ENCODE data around the gene YIPF2. TPM values are rescaled to one million over a fixed set of nuclear protein-coding genes. Genes with fewer than 3 reads are reported as not detected.

Gene YIPF2
- total RNA-seq, 6 experiments from 2014 or later, result 23.5 to 46.1 (median 31.4) TPM

DNA sequence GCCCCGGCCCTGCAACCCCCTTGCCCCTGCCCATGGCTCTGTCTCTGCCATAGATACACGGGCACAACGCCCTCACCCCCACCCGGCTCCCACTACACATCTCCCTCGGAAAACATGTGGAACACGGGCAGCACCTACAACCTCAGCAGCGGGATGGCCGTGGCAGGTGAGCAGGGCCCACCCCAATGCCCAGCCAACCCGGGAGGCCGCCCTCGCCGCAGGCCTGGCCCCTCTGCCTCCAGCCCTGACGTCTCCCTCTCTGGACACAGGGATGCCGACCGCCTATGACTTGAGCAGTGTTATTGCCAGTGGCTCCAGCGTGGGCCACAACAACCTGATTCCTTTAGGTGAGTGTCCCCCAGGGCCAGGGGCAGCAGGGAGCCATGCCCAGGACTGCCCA lies 7.7 kb downstream of the YIPF2 start:
- Histone ChIP-seq H3K27me3 (no peaks in the 10 kb centered on the region), H3K4me3 (no peak overlapping the region), H3K36me3 (peaks cover 0 to 18% (median 12%) of the 10 kb centered on the region in 4 donors), H3K4me1 (no peaks in the 10 kb centered on the region), H3K9me3 (no peaks in the 10 kb centered on the region), H3K27ac (no peak overlapping the region)
- DNase-seq (no peak), ATAC-seq (no peak)
- no peak for TF ChIP-seq POLR2A (IDR thresholded peaks at IDR 0.05)
- TF ChIP-seq, protein P1, sequence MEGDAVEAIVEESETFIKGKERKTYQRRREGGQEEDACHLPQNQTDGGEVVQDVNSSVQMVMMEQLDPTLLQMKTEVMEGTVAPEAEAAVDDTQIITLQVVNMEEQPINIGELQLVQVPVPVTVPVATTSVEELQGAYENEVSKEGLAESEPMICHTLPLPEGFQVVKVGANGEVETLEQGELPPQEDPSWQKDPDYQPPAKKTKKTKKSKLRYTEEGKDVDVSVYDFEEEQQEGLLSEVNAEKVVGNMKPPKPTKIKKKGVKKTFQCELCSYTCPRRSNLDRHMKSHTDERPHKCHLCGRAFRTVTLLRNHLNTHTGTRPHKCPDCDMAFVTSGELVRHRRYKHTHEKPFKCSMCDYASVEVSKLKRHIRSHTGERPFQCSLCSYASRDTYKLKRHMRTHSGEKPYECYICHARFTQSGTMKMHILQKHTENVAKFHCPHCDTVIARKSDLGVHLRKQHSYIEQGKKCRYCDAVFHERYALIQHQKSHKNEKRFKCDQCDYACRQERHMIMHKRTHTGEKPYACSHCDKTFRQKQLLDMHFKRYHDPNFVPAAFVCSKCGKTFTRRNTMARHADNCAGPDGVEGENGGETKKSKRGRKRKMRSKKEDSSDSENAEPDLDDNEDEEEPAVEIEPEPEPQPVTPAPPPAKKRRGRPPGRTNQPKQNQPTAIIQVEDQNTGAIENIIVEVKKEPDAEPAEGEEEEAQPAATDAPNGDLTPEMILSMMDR (IDR thresholded peaks at IDR 0.05), result no peak
- intact Hi-C loops (cut with DNase I), result loop anchor here (5.0 to 10.0 kb wide), 2 partner anchors 46 to 48 kb away; partner anchors contain the start of gene CARM1 (in 2 of the 2)
- 93% methylated on average over 3 of the region's 16 CpGs for WGBS (ENCODE audit: insufficient coverage, low coverage, low lambda C conversion rate, missing lambda C conversion rate)

DNA sequence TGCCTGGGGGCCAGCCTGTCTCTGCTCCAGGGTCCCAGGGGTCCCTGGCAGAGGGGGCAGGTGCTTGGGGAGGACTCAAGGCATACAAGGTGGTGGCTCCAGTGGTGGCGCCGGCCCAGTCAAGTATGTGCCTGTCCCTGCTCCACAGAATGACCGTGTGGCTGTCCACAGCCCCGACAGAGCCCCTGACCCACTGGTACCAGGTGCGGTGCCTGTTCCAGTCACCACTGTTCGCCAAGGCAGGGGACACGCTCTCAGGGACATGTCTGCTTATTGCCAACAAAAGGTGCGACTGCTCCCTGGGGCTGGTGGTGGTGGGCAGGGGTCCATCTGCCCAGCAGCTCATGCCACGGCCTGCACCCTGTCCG lies 8.2 kb downstream of the YIPF2 start:
- TF ChIP-seq POLR2A (IDR thresholded peaks at IDR 0.05), result no peak
- TF ChIP-seq, protein P1 (IDR thresholded peaks at IDR 0.05), result no peak
- Histone ChIP-seq H3K9me3 (no peaks in the 10 kb centered on the region), H3K4me1 (no peaks in the 10 kb centered on the region), H3K27ac (no peak overlapping the region), H3K4me3 (no peak overlapping the region), H3K36me3 (peaks cover 0 to 18% (median 12%) of the 10 kb centered on the region in 4 donors), H3K27me3 (no peaks in the 10 kb centered on the region)
- intact Hi-C loops (cut with DNase I), result loop anchor here (5.0 to 10.0 kb wide), 2 partner anchors 45 to 48 kb away; partner anchors contain the start of gene CARM1 (in 2 of the 2)
- no CpG with 5 or more reads among the region's 10 CpGs for WGBS (ENCODE audit: insufficient coverage, low coverage, low lambda C conversion rate, missing lambda C conversion rate)
- DNase-seq, result no peak
- ATAC-seq, result no peak

DNA sequence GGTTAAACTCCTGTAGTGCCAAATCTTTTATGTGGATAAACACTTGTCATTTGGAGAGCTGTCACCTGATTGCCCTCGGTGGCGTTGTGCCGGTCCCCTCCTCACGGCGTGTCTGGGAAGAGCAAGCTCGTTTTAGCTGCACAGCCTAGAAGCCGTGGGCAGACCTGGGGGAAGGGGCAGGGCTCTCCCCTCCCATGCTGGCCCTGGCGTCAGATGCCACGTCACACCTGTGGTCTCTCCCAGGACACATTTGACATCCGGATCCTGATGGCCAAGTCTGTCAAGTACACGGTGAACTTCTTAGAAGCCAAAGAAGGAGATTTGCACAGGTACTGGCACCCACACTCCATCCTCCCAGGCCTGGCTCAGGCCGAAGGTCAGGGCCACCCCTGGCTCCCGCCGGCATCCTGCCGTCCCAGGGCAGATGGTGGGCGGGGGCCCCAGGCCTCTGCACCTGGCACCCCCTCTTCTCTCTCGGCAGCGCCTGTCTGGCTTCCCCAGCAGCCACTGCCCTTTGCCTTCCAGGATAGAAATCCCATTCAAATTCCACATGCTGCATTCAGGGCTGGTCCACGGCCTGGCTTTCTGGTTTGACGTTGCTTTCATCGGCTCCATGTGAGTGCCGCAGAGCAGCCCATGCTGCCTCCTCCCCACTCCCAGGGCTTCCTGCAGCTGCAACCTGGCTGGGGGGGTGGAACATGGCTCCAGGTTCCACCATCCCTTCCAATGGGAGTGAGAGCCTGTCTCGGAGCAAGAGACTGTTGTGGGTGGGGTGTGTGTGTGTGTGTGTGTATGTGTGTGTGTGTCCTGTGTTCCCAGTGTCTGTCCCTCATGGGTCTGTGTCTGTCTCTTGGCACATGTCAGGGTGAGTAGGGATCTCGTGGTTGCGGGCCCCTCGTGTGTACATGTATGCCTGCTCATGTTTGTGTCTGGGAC lies 8.8 kb downstream of the YIPF2 start:
- no peak overlapping the region for H3K27ac ChIP-seq
- WGBS (ENCODE audit: insufficient coverage, low coverage, low lambda C conversion rate, missing lambda C conversion rate), result 83% methylated on average over 4 of the region's 26 CpGs
- H3K9me3 ChIP-seq, result no peaks in the 10 kb centered on the region
- H3K27me3 ChIP-seq, result no peaks in the 10 kb centered on the region
- DNase-seq, result no peak
- TF ChIP-seq, protein P1 (IDR thresholded peaks at IDR 0.05), result no peak
- TF ChIP-seq POLR2A (IDR thresholded peaks at IDR 0.05), result no peak
- intact Hi-C loops (cut with DNase I), result loop anchor here (5.0 to 10.0 kb wide), 2 partner anchors 45 to 47 kb away; partner anchors contain the start of gene CARM1 (in 2 of the 2)
- peaks cover 0 to 18% (median 12%) of the 10 kb centered on the region in 4 donors for H3K36me3 ChIP-seq
- no peak overlapping the region for H3K4me3 ChIP-seq
- no peak for ATAC-seq
- no peaks in the 10 kb centered on the region for H3K4me1 ChIP-seq

DNA sequence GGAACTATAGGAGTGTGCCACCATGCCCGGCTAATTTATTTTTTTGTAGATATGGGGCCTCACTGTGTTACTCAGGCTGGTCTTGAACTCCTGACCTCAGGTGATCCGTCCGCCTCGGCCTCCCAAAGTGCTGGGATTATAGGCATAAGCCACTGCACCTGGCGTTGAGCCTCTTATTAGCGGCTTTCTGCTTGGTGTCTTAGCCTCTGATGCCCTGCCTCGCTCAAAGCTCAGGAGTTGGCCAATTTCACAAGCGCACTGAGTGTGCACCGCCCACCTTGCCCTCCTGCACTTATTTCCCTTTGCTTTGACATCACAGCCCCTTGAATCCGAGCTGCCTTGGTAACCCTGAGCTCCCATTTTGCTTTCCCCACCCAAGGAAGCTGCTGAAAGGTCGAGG lies 10.1 kb downstream of the YIPF2 start:
- intact Hi-C loops (cut with DNase I), result no loop called here
- Histone ChIP-seq H3K9me3 (no peaks in the 10 kb centered on the region), H3K4me1 (no peaks in the 10 kb centered on the region), H3K36me3 (peaks cover 0 to 18% (median 7%) of the 10 kb centered on the region in 4 donors), H3K27me3 (no peaks in the 10 kb centered on the region), H3K27ac (no peak overlapping the region), H3K4me3 (no peak overlapping the region)
- DNase-seq (no peak), ATAC-seq (no peak)
- WGBS (ENCODE audit: insufficient coverage, low coverage, low lambda C conversion rate, missing lambda C conversion rate), result 90% methylated on average over 7 of the region's 11 CpGs
- TF ChIP-seq POLR2A (IDR thresholded peaks at IDR 0.05), result no peak
- TF ChIP-seq, protein P1 (IDR thresholded peaks at IDR 0.05), result no peak

All from right lobe of liver (tissue), 6 donors.